Measurements from ENCODE around the gene LAMC3. TPM values are rescaled to one million over a fixed set of nuclear protein-coding genes. Genes with fewer than 3 reads are reported as not detected.

Gene LAMC3
- total RNA-seq, 1 experiment from 2014 or later, result not detected

GRCh38 chr9:131095666-131096268 lies 86.8 kb downstream of the LAMC3 start:
- Mint-ChIP-seq H3K4me1 (ENCODE audit: insufficient read depth, unreplicated experiment) (peaks cover 10% of the 10 kb centered on the region), H3K27ac (ENCODE audit: low read depth, unreplicated experiment) (no peak overlapping the region), H3K4me3 (ENCODE audit: unreplicated experiment) (peak overlapping the region; percentile 70), H3K9me3 (ENCODE audit: unreplicated experiment) (no peaks in the 10 kb centered on the region), H3K36me3 (ENCODE audit: insufficient read depth, unreplicated experiment) (peaks cover 7% of the 10 kb centered on the region), H3K27me3 (ENCODE audit: insufficient read depth, unreplicated experiment) (no peaks in the 10 kb centered on the region)
- ChIA-PET CTCF (interaction anchor here (0.6 kb wide), 2 partner anchors 86 to 337 kb away, joined by 3 read pairs; no protein-coding TSS in a partner anchor), POLR2A (interaction anchor here (1.2 to 2.9 kb wide), 2 partner anchors 13 to 30 kb away, joined by 3 to 20 read pairs; partner anchors contain the start of gene NUP214)
- no peak for TF ChIP-seq CTCF (IDR thresholded peaks at IDR 0.05; ENCODE audit: unreplicated experiment)
- DNase-seq (ENCODE audit: unreplicated experiment), result no peak
- no TSS peak for BruUV-seq (replicated peaks)
- intact Hi-C loops (cut with micrococcal nuclease), result no loop called here

GRCh38 chr9:131096269-131097125 lies 87.5 kb downstream of the LAMC3 start, which contains the start of gene AIF1L:
Gene AIF1L (plus strand): TSS chr9:131096531. CDS start chr9:131096630, 99 bp downstream.
- H3K27me3 Mint-ChIP-seq (ENCODE audit: insufficient read depth, unreplicated experiment), result no peaks in the 10 kb centered on the region
- intact Hi-C loops (cut with micrococcal nuclease), result no loop called here
- no peak for TF ChIP-seq CTCF (IDR thresholded peaks at IDR 0.05; ENCODE audit: unreplicated experiment)
- peak; percentile 47 for DNase-seq (ENCODE audit: unreplicated experiment)
- H3K4me3 Mint-ChIP-seq (ENCODE audit: unreplicated experiment), result peak within 1 kb of the TSS; percentile 70
- ChIA-PET POLR2A (interaction anchor here (0.6 to 2.9 kb wide), 3 partner anchors 13 to 1173 kb away, joined by 3 to 20 read pairs (median 3); partner anchors contain the start of gene NUP214), CTCF (interaction anchor here (0.6 to 0.8 kb wide), 3 partner anchors 26 to 337 kb away, joined by 3 read pairs; no protein-coding TSS in a partner anchor)
- H3K27ac Mint-ChIP-seq (ENCODE audit: low read depth, unreplicated experiment), result no peak within 1 kb of the TSS
- peaks cover 10% of the 10 kb centered on the region for H3K4me1 Mint-ChIP-seq (ENCODE audit: insufficient read depth, unreplicated experiment)
- H3K9me3 Mint-ChIP-seq (ENCODE audit: unreplicated experiment), result no peaks in the 10 kb centered on the region
- peaks cover 7% of the 10 kb centered on the region for H3K36me3 Mint-ChIP-seq (ENCODE audit: insufficient read depth, unreplicated experiment)
- no TSS peak for BruUV-seq (replicated peaks)

- ChIA-PET CTCF (interaction anchor here (0.6 to 0.9 kb wide), 3 partner anchors 10 to 60 kb away, joined by 3 read pairs; no protein-coding TSS in a partner anchor), POLR2A (interaction anchor here (0.6 to 2.9 kb wide), 4 partner anchors 13 to 1174 kb away, joined by 3 to 20 read pairs (median 3); partner anchors contain the start of gene NUP214)
- no peak for DNase-seq (ENCODE audit: unreplicated experiment)
- BruUV-seq (replicated peaks), result no TSS peak
- TF ChIP-seq CTCF (IDR thresholded peaks at IDR 0.05; ENCODE audit: unreplicated experiment), result no peak
- Mint-ChIP-seq H3K4me1 (ENCODE audit: insufficient read depth, unreplicated experiment) (peaks cover 10% of the 10 kb centered on the region), H3K4me3 (ENCODE audit: unreplicated experiment) (peak overlapping the region; percentile 70), H3K27ac (ENCODE audit: low read depth, unreplicated experiment) (no peak overlapping the region), H3K9me3 (ENCODE audit: unreplicated experiment) (no peaks in the 10 kb centered on the region), H3K36me3 (ENCODE audit: insufficient read depth, unreplicated experiment) (peaks cover 7% of the 10 kb centered on the region), H3K27me3 (ENCODE audit: insufficient read depth, unreplicated experiment) (no peaks in the 10 kb centered on the region)
- intact Hi-C loops (cut with micrococcal nuclease), result no loop called here
Measured at GRCh38 chr9:131097126-131097947, 88.4 kb downstream of the LAMC3 start.

All from MCF 10A (cell line).